K562 (cell line): ENCODE results near the gene GFRA1. TPM values are rescaled to one million over a fixed set of nuclear protein-coding genes. Genes with fewer than 3 reads are reported as not detected.

Source experiments
- ATAC-seq: fragments of 200-7000 bp; cut with Tn5 transposase; 3 replicates; pipeline ENCODE4 v1.9.1; 2020; ENCODE audit warnings: moderate library complexity
- BruUV-seq: library from RNA; stranded (reverse); fragments of 400-500 nt; replicated peaks from 2 replicates; lab custom pipeline; 2021; lab: Mats Ljungman, UMichigan
- CTCF ChIA-PET: fragments of 300-600 bp; formaldehyde crosslinking; extraction: SDS; loops from one replicate; lab custom pipeline; 2021; ENCODE audit warnings: low intra/inter-chr PET ratio; lab: Yijun Ruan, JAX
- POLR2A ChIA-PET: fragments of 300-600, 350-650 bp; sonication (Branson Sonifier 250); formaldehyde crosslinking; extraction: SDS; loops from one replicate; lab custom pipeline; 2021; ENCODE audit warnings: antibody characterized with exemption, inconsistent platforms; lab: Yijun Ruan, JAX
- DNase-seq, 4 experiments: peaks; one replicate each; pipeline versions ENCODE4 v3.0.0 to v3.0.0-alpha.2; 2011 to 2018; ENCODE audit warnings: low spot score in 3 of 4, mixed read lengths in 3 of 4; ENCODE audit errors: extremely low read depth in 1 of 4
- FAIRE-seq: peaks from 2 replicates; lab custom pipeline; 2011; peaks lifted over from hg19 to GRCh38; lab: Jason Lieb, UNC
- H2AFZ ChIP-seq: 2 replicates; pipeline ENCODE4 v1.6.0; 2011; ENCODE audit warnings: low read depth, low read length, control low read depth, inconsistent platforms
- H3K27ac ChIP-seq: fragments of 200-600 bp; 3 replicates; pipeline ENCODE4 v1.8.0; 2011; ENCODE audit warnings: low read depth, mild to moderate bottlenecking, control low read depth, inconsistent platforms, low read length, moderate library complexity, mixed read lengths; ENCODE audit errors: extremely low read depth
- H3K27me3 ChIP-seq, 2 experiments: fragments of 300-600 bp in 1 of 2; 2 replicates in 1 of 2; 3 replicates in 1 of 2; pipeline versions ENCODE4 v1.6.0 to v1.8.0; 2011; ENCODE audit warnings: inconsistent platforms in 2 of 2, low read length in 2 of 2, mild to moderate bottlenecking in 1 of 2, mixed read lengths in 1 of 2, moderate library complexity in 1 of 2; ENCODE audit not compliant: control insufficient read depth in 2 of 2, insufficient read depth in 2 of 2
- H3K36me3 ChIP-seq: fragments of 300-600 bp; 3 replicates; pipeline ENCODE4 v1.8.0; 2011; ENCODE audit warnings: mild to moderate bottlenecking, low read length, inconsistent platforms; ENCODE audit not compliant: control insufficient read depth, insufficient read depth
- H3K4me1 ChIP-seq, 2 experiments: fragments of 200-600 bp in 1 of 2; replicated peaks in 1 of 2; 2 replicates in 1 of 2; 3 replicates in 1 of 2; pipeline versions ENCODE4 v1.5.1 to v1.8.0; 2011; ENCODE audit warnings: inconsistent platforms in 2 of 2, low read length in 2 of 2, mild to moderate bottlenecking in 1 of 2, mixed read lengths in 1 of 2, moderate library complexity in 1 of 2; ENCODE audit not compliant: control insufficient read depth in 2 of 2, insufficient read depth in 2 of 2
- H3K4me2 ChIP-seq: 2 replicates; pipeline ENCODE4 v1.6.1; 2011; ENCODE audit warnings: low read length, control low read depth, inconsistent platforms, mixed read lengths; ENCODE audit not compliant: insufficient read depth
- H3K4me3 ChIP-seq: fragments of 200-600 bp; sonication (generic), shearing (Covaris generic); 2 replicates; pipeline ENCODE4 v1.5.1; 2016; ENCODE audit warnings: control low read depth, inconsistent platforms
- H3K79me2 ChIP-seq: fragments of 200-600 bp; 3 replicates; pipeline ENCODE4 v1.8.0; 2011; ENCODE audit warnings: low read length, inconsistent platforms; ENCODE audit not compliant: control insufficient read depth, insufficient read depth
- H3K9ac ChIP-seq, 2 experiments: 2 replicates each; pipeline versions ENCODE4 v1.6.0 to v1.6.1; 2011; ENCODE audit warnings: low read depth in 2 of 2, low read length in 2 of 2, control low read depth in 1 of 2, inconsistent platforms in 1 of 2, mild to moderate bottlenecking in 1 of 2, mixed read lengths in 1 of 2; ENCODE audit not compliant: insufficient read depth in 1 of 2
- H3K9me1 ChIP-seq: one replicate; pipeline ENCODE4 v1.6.0; 2011; ENCODE audit warnings: inconsistent platforms, mild to moderate bottlenecking, low read length, moderate library complexity; ENCODE audit not compliant: control insufficient read depth, insufficient read depth
- H3K9me3 ChIP-seq: replicated peaks from 2 replicates; pipeline ENCODE4 v1.5.1; 2011; ENCODE audit warnings: low read depth, low read length, inconsistent platforms; ENCODE audit not compliant: control insufficient read depth, insufficient read depth
- H4K20me1 ChIP-seq: replicated peaks from 2 replicates; pipeline ENCODE4 v1.6.1; 2011; ENCODE audit warnings: low read length, inconsistent platforms, mixed read lengths; ENCODE audit not compliant: control insufficient read depth, insufficient read depth
- MEIS2 ChIP-seq: fragments of 450-650 bp; IDR thresholded peaks from 2 replicates; pipeline ENCODE4 v1.6.1; 2014; ENCODE audit warnings: mild to moderate bottlenecking; ENCODE audit not compliant: partially characterized antibody
- ZKSCAN8 ChIP-seq: fragments of 200-800 bp; sonication (Bioruptor generic); IDR thresholded peaks from 2 replicates; pipeline ENCODE4 v1.6.1; 2016; ENCODE audit warnings: missing genetic modification characterization, missing compliant biosample characterization
- ZNF175 ChIP-seq: fragments of 200-800 bp; sonication (Bioruptor generic); IDR thresholded peaks from 2 replicates; pipeline ENCODE4 v1.6.1; 2016; ENCODE audit warnings: low read depth, mild to moderate bottlenecking, missing genetic modification characterization, missing compliant biosample characterization
- WGBS: fragments of 100-300 bp; shearing (Covaris generic); methylation state at CpG from one replicate; pipeline ENCODE4 v1.1.6; 2016; ENCODE audit warnings: low coverage, mixed read lengths; ENCODE audit not compliant: insufficient coverage; ENCODE audit errors: missing lambda C conversion rate; 5-methylcytosine and 5-hydroxymethylcytosine counted together
- in situ Hi-C: fragments of 300-500 bp; cut with MboI; formaldehyde crosslinking; loops from 4 replicates; pipeline ENCODE4 v1.15.0; 2018; ENCODE audit warnings: inconsistent platforms, mixed read lengths
- intact Hi-C: fragments of 100-400 bp; cut with micrococcal nuclease; formaldehyde crosslinking; loops from 2 replicates; pipeline ENCODE4 v1.14.2; 2022
- polyA plus RNA-seq, 8 experiments: library from polyadenylated mRNA; depleted of rRNA in 4 of 8; stranded (reverse) in 5 of 8; unstranded in 3 of 8; fragments of >200 nt; fragmentation: Nextera tagmentation in 2 of 8; fragmentation: Illumina TruSeq in 1 of 8; extraction: Ambion mirVana in 2 of 8; extraction: Trizol in 1 of 8; gene quantifications; 2 replicates each; pipeline versions ENCODE4 v1.2.1 to v1.2.3, GENCODE V29; 2011 to 2014; ENCODE audit warnings: inconsistent platforms in 1 of 8, missing spikeins in 1 of 8
- total RNA-seq, 7 experiments: library from RNA; depleted of rRNA in 6 of 7; stranded (reverse); fragments of >200 nt in 6 of 7; fragmentation: Illumina TruSeq in 2 of 7; extraction: Trizol in 2 of 7; gene quantifications; 2 replicates each; pipeline versions ENCODE4 v1.2.1 to v1.2.3, GENCODE V29; 2011 to 2021; ENCODE audit warnings: low replicate concordance in 1 of 7
- TF ChIP-seq, protein P1 (sequence below), 2 experiments: IDR thresholded peaks; 2 replicates each; pipeline ENCODE4 v1.6.1; 2012; ENCODE audit warnings: improper control_type of control experiment in 2 of 2, low read depth in 2 of 2, low read length in 2 of 2, borderline replicate concordance in 1 of 2

Gene GFRA1
- total and polyA plus RNA-seq, 9 of the 15 experiments (the other 6 are each of a cell fraction or from before 2014, with no cell fraction given): 0.04 TPM; not detected in 8

DNA sequence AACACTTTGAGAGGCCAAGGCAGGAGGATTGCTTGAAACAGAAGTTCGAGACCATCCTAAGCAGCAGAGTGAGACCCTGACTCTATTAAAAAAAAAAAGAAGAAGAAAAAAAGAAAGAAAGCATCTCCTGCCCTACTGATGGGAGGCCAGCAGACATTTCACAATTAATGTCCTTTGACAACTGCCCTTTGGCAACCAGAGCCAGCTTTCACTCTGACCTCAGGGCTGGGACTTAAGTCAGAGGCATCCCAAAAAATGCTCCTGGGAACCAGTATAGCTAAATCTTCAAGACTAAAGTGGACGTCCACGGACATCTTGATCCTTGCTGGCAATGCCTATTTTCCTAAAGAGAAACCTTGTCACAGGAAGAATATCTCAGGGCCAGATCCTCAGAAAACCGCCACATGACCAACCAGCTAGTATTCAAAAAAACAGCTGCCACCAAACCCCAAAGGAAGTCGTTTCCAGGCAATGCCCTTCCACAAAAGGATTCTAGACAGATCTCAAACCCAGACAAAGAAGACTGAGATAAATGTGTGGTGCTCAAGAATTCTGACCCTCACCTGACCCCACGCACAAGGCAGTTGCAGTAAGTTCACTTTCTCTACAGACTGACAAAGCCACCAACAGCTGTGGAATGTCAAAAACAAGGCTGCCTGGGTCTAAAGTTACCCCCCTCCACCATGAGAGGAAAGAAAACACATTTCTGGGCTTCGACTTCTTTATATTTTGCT, 18.4 kb downstream of the GFRA1 start:
- no peak overlapping the region for H3K9ac ChIP-seq
- WGBS: 0% methylated on average over 7 of the region's 7 CpGs
- H3K4me3 ChIP-seq: no peak overlapping the region
- no peak overlapping the region for H3K27ac ChIP-seq
- no peaks in the 10 kb centered on the region for H3K79me2 ChIP-seq
- no TSS peak for BruUV-seq
- FAIRE-seq: no peak
- no peaks in the 10 kb centered on the region for H3K4me1 ChIP-seq
- no peak for DNase-seq
- H3K9me3 ChIP-seq: no peaks in the 10 kb centered on the region
- POLR2A ChIA-PET: no interaction called here
- H4K20me1 ChIP-seq: no peaks in the 10 kb centered on the region
- ATAC-seq: no peak
- intact Hi-C loops: no loop called here
- in situ Hi-C loops: no loop called here
- H2AFZ ChIP-seq: no peak overlapping the region
- no peaks in the 10 kb centered on the region for H3K9me1 ChIP-seq
- CTCF ChIA-PET: no interaction called here
- H3K27me3 ChIP-seq: no peaks in the 10 kb centered on the region
- TF ChIP-seq MEIS2 (no peak), ZKSCAN8 (no peak), ZNF175 (CRISPR knock-in tag) (no peak)
- TF ChIP-seq, protein P1, sequence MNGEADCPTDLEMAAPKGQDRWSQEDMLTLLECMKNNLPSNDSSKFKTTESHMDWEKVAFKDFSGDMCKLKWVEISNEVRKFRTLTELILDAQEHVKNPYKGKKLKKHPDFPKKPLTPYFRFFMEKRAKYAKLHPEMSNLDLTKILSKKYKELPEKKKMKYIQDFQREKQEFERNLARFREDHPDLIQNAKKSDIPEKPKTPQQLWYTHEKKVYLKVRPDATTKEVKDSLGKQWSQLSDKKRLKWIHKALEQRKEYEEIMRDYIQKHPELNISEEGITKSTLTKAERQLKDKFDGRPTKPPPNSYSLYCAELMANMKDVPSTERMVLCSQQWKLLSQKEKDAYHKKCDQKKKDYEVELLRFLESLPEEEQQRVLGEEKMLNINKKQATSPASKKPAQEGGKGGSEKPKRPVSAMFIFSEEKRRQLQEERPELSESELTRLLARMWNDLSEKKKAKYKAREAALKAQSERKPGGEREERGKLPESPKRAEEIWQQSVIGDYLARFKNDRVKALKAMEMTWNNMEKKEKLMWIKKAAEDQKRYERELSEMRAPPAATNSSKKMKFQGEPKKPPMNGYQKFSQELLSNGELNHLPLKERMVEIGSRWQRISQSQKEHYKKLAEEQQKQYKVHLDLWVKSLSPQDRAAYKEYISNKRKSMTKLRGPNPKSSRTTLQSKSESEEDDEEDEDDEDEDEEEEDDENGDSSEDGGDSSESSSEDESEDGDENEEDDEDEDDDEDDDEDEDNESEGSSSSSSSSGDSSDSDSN (IDR thresholded peaks at IDR 0.05; ENCODE audit: borderline replicate concordance in 1 of 2, low read depth in 2 of 2, low read length in 2 of 2): no peak
- H3K36me3 ChIP-seq: no peaks in the 10 kb centered on the region
- H3K4me2 ChIP-seq: no peak overlapping the region
